CD4-positive, CD25-positive, alpha-beta regulatory T cell (primary cell): ENCODE data around the gene TSKS. TPM values are rescaled to one million over a fixed set of nuclear protein-coding genes. Genes with fewer than 3 reads are reported as not detected.

Experiments
- ATAC-seq, 2 donors: fragments of 150-1000 bp; cut with Tn5 transposase; one replicate each; pipeline ENCODE4 v1.10.0; 2021; ENCODE audit warnings: low read depth in 2 of 2, moderate number of reproducible peaks in 2 of 2, moderate library complexity in 1 of 2
- DNase-seq, 3 donors: peaks; one replicate each; pipeline versions ENCODE4 v3.0.0 to v3.0.0-alpha.2; 2012 to 2022; ENCODE audit warnings: mixed read lengths in 1 of 3
- H3K27ac ChIP-seq: one replicate; pipeline ENCODE4 v1.7.0; 2013; ENCODE audit warnings: mild to moderate bottlenecking, low read length; ENCODE audit not compliant: insufficient read depth, poor library complexity, severe bottlenecking
- H3K27me3 ChIP-seq: one replicate; pipeline ENCODE4 v1.7.0; 2013; ENCODE audit warnings: low read length; ENCODE audit not compliant: control insufficient read depth, insufficient read depth
- H3K36me3 ChIP-seq: one replicate; pipeline ENCODE4 v1.7.0; 2013; ENCODE audit warnings: mild to moderate bottlenecking, low read length, moderate library complexity; ENCODE audit not compliant: control insufficient read depth, insufficient read depth
- H3K4me1 ChIP-seq: 2 replicates; pipeline ENCODE4 v1.7.0; 2013; ENCODE audit warnings: mild to moderate bottlenecking, low read length; ENCODE audit not compliant: insufficient read depth, control insufficient read depth, poor library complexity, severe bottlenecking
- H3K4me3 ChIP-seq: one replicate; pipeline ENCODE4 v1.7.0; 2013; ENCODE audit warnings: low read depth, mild to moderate bottlenecking, low read length, moderate library complexity
- H3K9me3 ChIP-seq, 2 experiments: 1 replicate in 1 of 2; 2 replicates in 1 of 2; pipeline ENCODE4 v1.7.0; 2013; ENCODE audit warnings: low read length in 2 of 2, mild to moderate bottlenecking in 1 of 2, moderate library complexity in 1 of 2; ENCODE audit not compliant: control insufficient read depth in 2 of 2
- H3K27ac Mint-ChIP-seq, 3 donors: one replicate each; pipeline ENCODE4 v1.8.0; 2020 to 2022; ENCODE audit warnings: mild to moderate bottlenecking in 3 of 3, mixed read lengths in 3 of 3, moderate library complexity in 2 of 3
- H3K27me3 Mint-ChIP-seq: one replicate; pipeline ENCODE4 v1.8.0; 2022; ENCODE audit warnings: mild to moderate bottlenecking, mixed read lengths
- H3K36me3 Mint-ChIP-seq: one replicate; pipeline ENCODE4 v1.8.0; 2020; ENCODE audit warnings: mixed read lengths
- H3K4me1 Mint-ChIP-seq, 4 donors: one replicate each; pipeline ENCODE4 v1.8.0; 2020 to 2022; ENCODE audit warnings: mixed read lengths in 4 of 4, mild to moderate bottlenecking in 1 of 4
- H3K4me3 Mint-ChIP-seq, 4 donors: one replicate each; pipeline ENCODE4 v1.8.0; 2020 to 2022; ENCODE audit warnings: mild to moderate bottlenecking in 4 of 4, mixed read lengths in 4 of 4, moderate library complexity in 3 of 4
- H3K9me3 Mint-ChIP-seq, 7 donors: one replicate each; pipeline ENCODE4 v1.8.0; 2020 to 2022; ENCODE audit warnings: mixed read lengths in 7 of 7, mild to moderate bottlenecking in 3 of 7, moderate library complexity in 2 of 7
- polyA plus RNA-seq, 4 donors: library from polyadenylated mRNA; unstranded; fragments of 300-500 nt; fragmentation: Illumina TruSeq; gene quantifications; one replicate each; pipeline ENCODE4 v1.2.3, GENCODE V29; 2021
- total RNA-seq: library from RNA; stranded (reverse); gene quantifications from one replicate; pipeline ENCODE4 v1.2.3, GENCODE V29; 2022

The TSKS gene, protein sequence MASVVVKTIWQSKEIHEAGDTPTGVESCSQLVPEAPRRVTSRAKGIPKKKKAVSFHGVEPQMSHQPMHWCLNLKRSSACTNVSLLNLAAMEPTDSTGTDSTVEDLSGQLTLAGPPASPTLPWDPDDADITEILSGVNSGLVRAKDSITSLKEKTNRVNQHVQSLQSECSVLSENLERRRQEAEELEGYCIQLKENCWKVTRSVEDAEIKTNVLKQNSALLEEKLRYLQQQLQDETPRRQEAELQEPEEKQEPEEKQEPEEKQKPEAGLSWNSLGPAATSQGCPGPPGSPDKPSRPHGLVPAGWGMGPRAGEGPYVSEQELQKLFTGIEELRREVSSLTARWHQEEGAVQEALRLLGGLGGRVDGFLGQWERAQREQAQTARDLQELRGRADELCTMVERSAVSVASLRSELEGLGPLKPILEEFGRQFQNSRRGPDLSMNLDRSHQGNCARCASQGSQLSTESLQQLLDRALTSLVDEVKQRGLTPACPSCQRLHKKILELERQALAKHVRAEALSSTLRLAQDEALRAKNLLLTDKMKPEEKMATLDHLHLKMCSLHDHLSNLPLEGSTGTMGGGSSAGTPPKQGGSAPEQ
- not detected for total RNA-seq
- polyA plus RNA-seq = under 1 TPM; 0.41 to 0.77 (median 0.45) TPM

- Histone ChIP-seq H3K27ac (no peak within 1 kb of the TSS), H3K4me3 (no peak within 1 kb of the TSS), H3K4me1 (peaks cover 19% of the 10 kb centered on the region), H3K36me3 (no peaks in the 10 kb centered on the region), H3K9me3 (no peaks in the 10 kb centered on the region), H3K27me3 (no peaks in the 10 kb centered on the region)
- Mint-ChIP-seq H3K27ac (peak within 1 kb of the TSS; percentile 43 to 65 (median 52)), H3K4me1 (peaks cover 0 to 23% (median 16%) of the 10 kb centered on the region in 4 donors), H3K27me3 (peaks cover 4% of the 10 kb centered on the region), H3K4me3 (peak within 1 kb of the TSS in 3 of 4 donors; percentile 1 to 14 (median 14)), H3K9me3 (no peaks in the 10 kb centered on the region), H3K36me3 (no peaks in the 10 kb centered on the region)
- DNase-seq = no peak
- ATAC-seq = no peak
Observed at GRCh38 chr19:49763230-49763629, at the start of gene TSKS. Gene TSKS, minus strand, starts transcription at chr19:49763306. Its CDS starts 59 bp downstream, at chr19:49763247.

- Mint-ChIP-seq H3K9me3 (no peaks in the 10 kb centered on the region), H3K4me3 (peak overlapping the region; percentile 93 to 95 (median 94)), H3K36me3 (no peaks in the 10 kb centered on the region), H3K4me1 (peaks cover 11 to 55% (median 25%) of the 10 kb centered on the region in 4 donors), H3K27ac (peak overlapping the region; percentile 96 to 99 (median 99)), H3K27me3 (no peaks in the 10 kb centered on the region)
- Histone ChIP-seq H3K27ac (peak overlapping the region; percentile 96), H3K4me3 (peak overlapping the region; percentile 98), H3K36me3 (no peaks in the 10 kb centered on the region), H3K27me3 (no peaks in the 10 kb centered on the region), H3K4me1 (peaks cover 40% of the 10 kb centered on the region), H3K9me3 (no peaks in the 10 kb centered on the region)
- ATAC-seq = no peak
- no peak for DNase-seq
Observed at GRCh38 chr19:49812452-49812996, 49.4 kb upstream of the TSKS start.

- no peaks in the 10 kb centered on the region for H3K9me3 Mint-ChIP-seq
- peak overlapping the region; percentile 75 to 95 (median 94) for H3K4me3 Mint-ChIP-seq
- DNase-seq = no peak
- H3K4me3 ChIP-seq = no peak overlapping the region
- H3K36me3 Mint-ChIP-seq = peaks cover 2% of the 10 kb centered on the region
- H3K27me3 ChIP-seq = no peaks in the 10 kb centered on the region
- ATAC-seq = no peak
- H3K4me1 ChIP-seq = peaks cover 33% of the 10 kb centered on the region
- H3K27ac Mint-ChIP-seq = no peak overlapping the region
- no peaks in the 10 kb centered on the region for H3K36me3 ChIP-seq
- peaks cover 8 to 49% (median 21%) of the 10 kb centered on the region in 4 donors for H3K4me1 Mint-ChIP-seq
- H3K27me3 Mint-ChIP-seq = no peaks in the 10 kb centered on the region
- H3K27ac ChIP-seq = no peak overlapping the region
- H3K9me3 ChIP-seq = no peaks in the 10 kb centered on the region
Observed at GRCh38 chr19:49811328-49811727, 48.2 kb upstream of the TSKS start.

GRCh38 chr19:49809941-49810389 is 46.9 kb upstream of the TSKS start:
- peak overlapping the region; percentile 75 for H3K27ac ChIP-seq
- H3K9me3 ChIP-seq = no peaks in the 10 kb centered on the region
- no peaks in the 10 kb centered on the region for H3K36me3 ChIP-seq
- H3K4me3 ChIP-seq = peak overlapping the region; percentile 59
- H3K36me3 Mint-ChIP-seq = peaks cover 6% of the 10 kb centered on the region
- no peaks in the 10 kb centered on the region for H3K27me3 ChIP-seq
- DNase-seq (no peak), ATAC-seq (no peak)
- peaks cover 33% of the 10 kb centered on the region for H3K4me1 ChIP-seq
- peak overlapping the region; percentile 89 to 94 (median 93) for H3K4me3 Mint-ChIP-seq
- H3K27me3 Mint-ChIP-seq = no peaks in the 10 kb centered on the region
- H3K27ac Mint-ChIP-seq = peak overlapping the region; percentile 43 to 87 (median 84)
- peaks cover 8 to 51% (median 22%) of the 10 kb centered on the region in 4 donors for H3K4me1 Mint-ChIP-seq
- H3K9me3 Mint-ChIP-seq = no peaks in the 10 kb centered on the region

- DNase-seq (peak; percentile 53 to 59 (median 58)), ATAC-seq (peak; percentile 16 to 31)
- Mint-ChIP-seq H3K9me3 (no peaks in the 10 kb centered on the region), H3K27ac (peak overlapping the region in 2 of 3 donors; percentile 87 to 94), H3K4me1 (peaks cover 8 to 48% (median 18%) of the 10 kb centered on the region in 4 donors), H3K4me3 (peak overlapping the region; percentile 92 to 94 (median 94)), H3K27me3 (no peaks in the 10 kb centered on the region), H3K36me3 (peaks cover 6% of the 10 kb centered on the region)
- H3K27me3 ChIP-seq = no peaks in the 10 kb centered on the region
- H3K4me1 ChIP-seq = peaks cover 33% of the 10 kb centered on the region
- peaks cover 1% of the 10 kb centered on the region for H3K36me3 ChIP-seq
- H3K9me3 ChIP-seq = no peaks in the 10 kb centered on the region
- H3K27ac ChIP-seq = peak overlapping the region; percentile 75
- peak overlapping the region; percentile 59 for H3K4me3 ChIP-seq
Observed at GRCh38 chr19:49809160-49809940, 46.2 kb upstream of the TSKS start.

- peaks cover 4% of the 10 kb centered on the region for H3K36me3 ChIP-seq
- peak overlapping the region; percentile 92 to 94 (median 94) for H3K4me3 Mint-ChIP-seq
- H3K27ac ChIP-seq = peak overlapping the region; percentile 75
- H3K27ac Mint-ChIP-seq = peak overlapping the region in 2 of 3 donors; percentile 86 to 94
- H3K9me3 Mint-ChIP-seq = no peaks in the 10 kb centered on the region
- ATAC-seq = peak; percentile 38 to 44
- peaks cover 6% of the 10 kb centered on the region for H3K36me3 Mint-ChIP-seq
- peaks cover 4 to 42% (median 16%) of the 10 kb centered on the region in 4 donors for H3K4me1 Mint-ChIP-seq
- no peaks in the 10 kb centered on the region for H3K9me3 ChIP-seq
- H3K27me3 ChIP-seq = no peaks in the 10 kb centered on the region
- H3K27me3 Mint-ChIP-seq = no peaks in the 10 kb centered on the region
- peak overlapping the region; percentile 26 for H3K4me3 ChIP-seq
- H3K4me1 ChIP-seq = peaks cover 29% of the 10 kb centered on the region
- peak; percentile 85 to 91 (median 85) for DNase-seq
Observed at GRCh38 chr19:49808711-49809159, 45.6 kb upstream of the TSKS start.
